Measurements from ENCODE around the gene RGPD6.
"Not testable (repeated sequence)": the region's sequence is repeated elsewhere in the genome, so short reads cannot be mapped to it uniquely, and the experiment has no call there.

Gene RGPD6

GRCh38 chr2:110476952-110477351 lies 100.1 kb downstream of the RGPD6 start:
- not testable (repeated sequence) for H3K36me3 ChIP-seq (ENCODE audit: insufficient read depth, insufficient read length, low read length); H3K4me3 ChIP-seq (ENCODE audit: insufficient read length, low read depth); H3K4me1 ChIP-seq (ENCODE audit: insufficient read depth, insufficient read length); H3K9me3 ChIP-seq (ENCODE audit: insufficient read depth, low read length); DNase-seq (ENCODE audit: low read depth, low spot score); H3K9ac ChIP-seq (ENCODE audit: insufficient read length, low read depth); H3K27me3 ChIP-seq (ENCODE audit: insufficient read depth, insufficient read length)

GRCh38 chr2:110475627-110476359 lies 101.2 kb downstream of the RGPD6 start:
- not testable (repeated sequence) for H3K9me3 ChIP-seq (ENCODE audit: insufficient read depth, low read length); H3K4me3 ChIP-seq (ENCODE audit: insufficient read length, low read depth)

GRCh38 chr2:110474898-110475297 lies 102.1 kb downstream of the RGPD6 start:
- H3K9ac ChIP-seq (ENCODE audit: insufficient read length, low read depth); H3K36me3 ChIP-seq (ENCODE audit: insufficient read depth, insufficient read length, low read length); H3K27me3 ChIP-seq (ENCODE audit: insufficient read depth, insufficient read length); H3K9me3 ChIP-seq (ENCODE audit: insufficient read depth, low read length); H3K4me3 ChIP-seq (ENCODE audit: insufficient read length, low read depth); DNase-seq (ENCODE audit: low read depth, low spot score); H3K4me1 ChIP-seq (ENCODE audit: insufficient read depth, insufficient read length): not testable (repeated sequence)

More at GRCh38 chr2:110475627-110476359, 101.2 kb downstream of the RGPD6 start:
- not testable (repeated sequence) for H3K27me3 ChIP-seq (ENCODE audit: insufficient read depth, insufficient read length); H3K9ac ChIP-seq (ENCODE audit: insufficient read length, low read depth); H3K36me3 ChIP-seq (ENCODE audit: insufficient read depth, insufficient read length, low read length); DNase-seq (ENCODE audit: low read depth, low spot score); H3K4me1 ChIP-seq (ENCODE audit: insufficient read depth, insufficient read length)

- H3K9ac ChIP-seq (ENCODE audit: insufficient read length, low read depth); H3K27me3 ChIP-seq (ENCODE audit: insufficient read depth, insufficient read length); H3K4me3 ChIP-seq (ENCODE audit: insufficient read length, low read depth); H3K4me1 ChIP-seq (ENCODE audit: insufficient read depth, insufficient read length); DNase-seq (ENCODE audit: low read depth, low spot score); H3K9me3 ChIP-seq (ENCODE audit: insufficient read depth, low read length); H3K36me3 ChIP-seq (ENCODE audit: insufficient read depth, insufficient read length, low read length): not testable (repeated sequence)
Observed at GRCh38 chr2:110473059-110473358, 104.0 kb downstream of the RGPD6 start.

GRCh38 chr2:110472171-110473058 lies 104.6 kb downstream of the RGPD6 start, which contains the start of gene LIMS4:
Gene LIMS4, minus strand, starts transcription at chr2:110472816. Its CDS starts 38 bp downstream, at chr2:110472778.
- not testable (repeated sequence) for DNase-seq (ENCODE audit: low read depth, low spot score); H3K36me3 ChIP-seq (ENCODE audit: insufficient read depth, insufficient read length, low read length); H3K4me1 ChIP-seq (ENCODE audit: insufficient read depth, insufficient read length); H3K9me3 ChIP-seq (ENCODE audit: insufficient read depth, low read length); H3K9ac ChIP-seq (ENCODE audit: insufficient read length, low read depth); H3K4me3 ChIP-seq (ENCODE audit: insufficient read length, low read depth); H3K27me3 ChIP-seq (ENCODE audit: insufficient read depth, insufficient read length)

GRCh38 chr2:110468921-110469320 lies 108.1 kb downstream of the RGPD6 start:
- H3K27me3 ChIP-seq (ENCODE audit: insufficient read depth, insufficient read length); DNase-seq (ENCODE audit: low read depth, low spot score); H3K9ac ChIP-seq (ENCODE audit: insufficient read length, low read depth); H3K4me1 ChIP-seq (ENCODE audit: insufficient read depth, insufficient read length); H3K9me3 ChIP-seq (ENCODE audit: insufficient read depth, low read length); H3K4me3 ChIP-seq (ENCODE audit: insufficient read length, low read depth); H3K36me3 ChIP-seq (ENCODE audit: insufficient read depth, insufficient read length, low read length): not testable (repeated sequence)

GRCh38 chr2:110465312-110465711 lies 111.7 kb downstream of the RGPD6 start:
- not testable (repeated sequence) for H3K9ac ChIP-seq (ENCODE audit: insufficient read length, low read depth); H3K4me3 ChIP-seq (ENCODE audit: insufficient read length, low read depth); H3K4me1 ChIP-seq (ENCODE audit: insufficient read depth, insufficient read length)

More at GRCh38 chr2:110465312-110465711, 111.7 kb downstream of the RGPD6 start:
- H3K9me3 ChIP-seq (ENCODE audit: insufficient read depth, low read length); H3K36me3 ChIP-seq (ENCODE audit: insufficient read depth, insufficient read length, low read length); DNase-seq (ENCODE audit: low read depth, low spot score); H3K27me3 ChIP-seq (ENCODE audit: insufficient read depth, insufficient read length): not testable (repeated sequence)
